Transverse colon (tissue), 4 donors: ENCODE measurements around the gene HCK. TPM values are rescaled to one million over a fixed set of nuclear protein-coding genes. Genes with fewer than 3 reads are reported as not detected.

Source experiments
- DNase-seq: peaks from one replicate; pipeline ENCODE4 v3.0.0-alpha.2; 2019
- H3K27ac ChIP-seq, 4 donors: fragments of 200-600 bp; sonication (generic); 2 replicates each; pipeline ENCODE4 v1.5.1; 2016 to 2018; ENCODE audit warnings: inconsistent platforms in 4 of 4
- H3K27me3 ChIP-seq: fragments of 200-600 bp; sonication (generic); 2 replicates; pipeline ENCODE4 v1.5.1; 2017; ENCODE audit warnings: inconsistent platforms
- H3K36me3 ChIP-seq, 4 donors: fragments of 200-600 bp; sonication (generic); 2 replicates each; pipeline ENCODE4 v1.5.1; 2017 to 2019; ENCODE audit warnings: inconsistent platforms in 4 of 4
- H3K4me1 ChIP-seq, 4 donors: fragments of 200-600 bp; sonication (generic); 2 replicates each; pipeline ENCODE4 v1.5.1; 2017 to 2020; ENCODE audit warnings: inconsistent platforms in 4 of 4
- H3K4me3 ChIP-seq, 4 donors: fragments of 200-600 bp; sonication (generic); 1 replicate in 1 of 4; 2 replicates in 3 of 4; pipeline versions ENCODE4 v1.5.1 to v1.6.1; 2017 to 2019; ENCODE audit warnings: inconsistent platforms in 4 of 4
- H3K9me3 ChIP-seq, 2 donors: fragments of 200-600 bp; sonication (generic); 2 replicates each; pipeline ENCODE4 v1.5.1; 2017 to 2019; ENCODE audit warnings: inconsistent platforms in 2 of 2
- CTCF ChIP-seq, 5 experiments: fragments of 200-600 bp in 3 of 5; fragments of 450-650 bp in 2 of 5; sonication (generic) in 3 of 5; IDR thresholded peaks; 1 replicate in 2 of 5; 2 replicates in 3 of 5; pipeline ENCODE4 v1.5.1; 2016 to 2017; ENCODE audit warnings: antibody characterized with exemption in 5 of 5, inconsistent platforms in 3 of 5, mild to moderate bottlenecking in 2 of 5, moderate library complexity in 1 of 5
- EP300 ChIP-seq: sonication (generic); formaldehyde crosslinking; IDR thresholded peaks from one replicate; pipeline ENCODE4 v1.6.1; 2017; ENCODE audit warnings: antibody characterized with exemption, low read depth
- POLR2A ChIP-seq: fragments of 450-650 bp; IDR thresholded peaks from one replicate; pipeline ENCODE4 v1.6.1; 2016; ENCODE audit warnings: antibody characterized with exemption, mild to moderate bottlenecking, moderate library complexity
- POLR2AphosphoS5 ChIP-seq, 3 donors: sonication (generic); formaldehyde crosslinking; IDR thresholded peaks; one replicate each; pipeline ENCODE4 v1.6.1; 2016; ENCODE audit warnings: antibody characterized with exemption in 3 of 3
- WGBS, 2 donors: methylation state at CpG; one replicate each; pipeline ENCODE4 v1.1.5; 2018; ENCODE audit warnings: low coverage in 1 of 2; 5-methylcytosine and 5-hydroxymethylcytosine counted together
- in situ Hi-C, 4 donors: fragments of 200-750 bp; cut with MboI; loops; one replicate each; pipeline versions ENCODE4 v1.15.0 to v1.15.1; 2017; ENCODE audit warnings: low sequenced_read_pairs in 3 of 4, low pct_ligation_motif_present in 1 of 4, low pct_unique_long_range_greater_than_20kb in 1 of 4
- intact Hi-C: fragments of 100-400 bp; cut with DNase I; formaldehyde crosslinking; loops from one replicate; pipeline ENCODE4 v1.15.1; 2023; ENCODE audit warnings: low total_unique reads
- total RNA-seq, 4 donors: library from RNA; depleted of rRNA; stranded (reverse); fragments of >200 nt; gene quantifications; one replicate each; pipeline ENCODE4 v1.1.0, GENCODE V29; 2016

The HCK gene
- total RNA-seq, 4 donors from 2014 or later, result 9.7 to 22.7 (median 11.7) TPM

- Histone ChIP-seq H3K36me3 (no peaks in the 10 kb centered on the region), H3K27me3 (peaks cover 19% of the 10 kb centered on the region), H3K9me3 (no peaks in the 10 kb centered on the region), H3K4me1 (no peaks in the 10 kb centered on the region), H3K27ac (no peak overlapping the region), H3K4me3 (no peak overlapping the region)
- DNase-seq, result no peak
- TF ChIP-seq POLR2AphosphoS5 (IDR thresholded peaks at IDR 0.05), result no peak
- TF ChIP-seq EP300, result no peak
- no peak for TF ChIP-seq CTCF (IDR thresholded peaks at IDR 0.05)
- no peak for TF ChIP-seq POLR2A
- in situ Hi-C loops (no loop called here), intact Hi-C loops (no loop called here)
- 20 to 57% methylated on average over 1 to 8 of the region's 8 CpGs for WGBS, 2 donors
These were observed 27.6 kb downstream of the HCK start for GRCh38 chr20:32079655-32080109.

GRCh38 chr20:32080783-32081182 lies 28.7 kb downstream of the HCK start:
- Histone ChIP-seq H3K27me3 (peaks cover 19% of the 10 kb centered on the region), H3K27ac (no peak overlapping the region), H3K4me3 (no peak overlapping the region), H3K9me3 (no peaks in the 10 kb centered on the region), H3K4me1 (no peaks in the 10 kb centered on the region), H3K36me3 (no peaks in the 10 kb centered on the region)
- in situ Hi-C loops, result no loop called here
- no peak for DNase-seq
- 75 to 92% methylated on average over 3 of the region's 3 CpGs for WGBS, 2 donors
- intact Hi-C loops, result no loop called here
- no peak for TF ChIP-seq POLR2A
- no peak for TF ChIP-seq POLR2AphosphoS5 (IDR thresholded peaks at IDR 0.05)
- TF ChIP-seq CTCF (IDR thresholded peaks at IDR 0.05), result no peak
- no peak for TF ChIP-seq EP300

GRCh38 chr20:32083469-32083868 lies 31.4 kb downstream of the HCK start:
- no peaks in the 10 kb centered on the region for H3K36me3 ChIP-seq
- no peak overlapping the region for H3K27ac ChIP-seq
- TF ChIP-seq POLR2AphosphoS5 (IDR thresholded peaks at IDR 0.05), result no peak
- no peak for TF ChIP-seq POLR2A
- intact Hi-C loops (no loop called here), in situ Hi-C loops (no loop called here)
- H3K4me3 ChIP-seq, result no peak overlapping the region
- 85 to 88% methylated on average over 2 to 6 of the region's 6 CpGs for WGBS, 2 donors
- no peak for DNase-seq
- H3K27me3 ChIP-seq, result peaks cover 13% of the 10 kb centered on the region
- H3K9me3 ChIP-seq, result no peaks in the 10 kb centered on the region
- H3K4me1 ChIP-seq, result no peaks in the 10 kb centered on the region

GRCh38 chr20:32087070-32087469 lies 35.0 kb downstream of the HCK start:
- in situ Hi-C loops, result no loop called here
- TF ChIP-seq CTCF (IDR thresholded peaks at IDR 0.05) (no peak), EP300 (no peak), POLR2A (no peak), POLR2AphosphoS5 (IDR thresholded peaks at IDR 0.05) (no peak)
- DNase-seq, result no peak

GRCh38 chr20:32088759-32089158 lies 36.7 kb downstream of the HCK start:
- Histone ChIP-seq H3K9me3 (no peaks in the 10 kb centered on the region), H3K27me3 (peaks cover 4% of the 10 kb centered on the region), H3K27ac (no peak overlapping the region), H3K4me1 (no peaks in the 10 kb centered on the region), H3K4me3 (no peak overlapping the region), H3K36me3 (no peaks in the 10 kb centered on the region)
- no peak for TF ChIP-seq POLR2A
- TF ChIP-seq CTCF (IDR thresholded peaks at IDR 0.05), result no peak
- no peak for TF ChIP-seq POLR2AphosphoS5 (IDR thresholded peaks at IDR 0.05)
- no peak for TF ChIP-seq EP300
- WGBS, 2 donors, result 83 to 87% methylated on average over 1 to 3 of the region's 3 CpGs
- intact Hi-C loops (no loop called here), in situ Hi-C loops (no loop called here)
- no peak for DNase-seq

More at GRCh38 chr20:32087070-32087469, 35.0 kb downstream of the HCK start:
- no peak overlapping the region for H3K4me3 ChIP-seq
- intact Hi-C loops, result no loop called here
- H3K4me1 ChIP-seq, result no peaks in the 10 kb centered on the region
- no peak overlapping the region for H3K27ac ChIP-seq
- no peaks in the 10 kb centered on the region for H3K27me3 ChIP-seq
- no peaks in the 10 kb centered on the region for H3K9me3 ChIP-seq
- 67% methylated on average over 1 to 3 of the region's 3 CpGs for WGBS, 2 donors
- H3K36me3 ChIP-seq, result no peaks in the 10 kb centered on the region
